HG03064 (cell line): ENCODE data around the gene RELN.
"Not testable (repeated sequence)": the region's sequence is repeated elsewhere in the genome, so short reads cannot be mapped to it uniquely, and the experiment has no call there.

Experiments
- ATAC-seq: cut with Tn5 transposase; IDR thresholded peaks from one replicate; pipeline ENCODE4 v1.9.1; 2021; ENCODE audit warnings: low read depth; ENCODE audit not compliant: unreplicated experiment

The RELN gene

DNA sequence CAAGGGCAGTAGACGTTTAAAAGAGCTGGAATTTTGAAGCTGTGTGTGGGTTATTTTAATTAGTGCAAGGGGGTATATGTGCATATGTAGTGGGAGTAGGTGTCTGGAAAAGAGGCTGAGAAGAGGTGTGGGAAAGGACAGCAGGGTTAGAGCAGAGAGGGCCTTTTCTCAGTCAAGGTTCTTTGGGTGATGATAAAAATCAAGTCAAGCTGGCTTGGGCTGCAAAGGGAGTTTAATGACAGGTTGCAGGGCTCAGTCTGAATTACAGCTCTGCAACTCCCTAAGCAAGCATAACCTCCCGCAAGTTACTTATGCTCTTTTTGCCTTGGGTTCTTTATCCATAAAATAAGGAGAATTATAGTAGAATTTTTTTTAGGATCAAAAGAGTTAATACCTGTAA lies 83.5 kb downstream of the RELN start:
- no peak for ATAC-seq

DNA sequence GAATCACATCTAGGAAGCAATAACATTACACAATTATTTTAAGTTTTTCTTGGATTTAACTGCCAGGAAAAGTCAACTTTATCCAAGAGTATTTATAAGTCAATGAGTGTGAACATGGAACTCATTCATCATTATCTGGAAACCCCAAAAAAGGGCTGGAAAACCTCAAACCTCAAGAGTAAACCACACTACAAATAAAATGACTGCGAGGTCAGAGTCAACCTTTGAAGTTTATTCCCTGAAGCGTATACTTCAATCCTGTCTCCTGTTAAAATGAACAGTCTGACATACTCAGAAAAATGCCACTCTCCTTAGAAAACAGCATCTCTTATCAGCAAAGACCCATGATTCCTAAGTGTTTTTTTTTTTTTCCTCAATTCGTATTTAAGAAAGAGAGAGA lies 86.5 kb downstream of the RELN start:
- ATAC-seq: no peak

- not testable (repeated sequence) for ATAC-seq
These were observed 92.6 kb downstream of the RELN start for GRCh38 chr7:103896826-103897225.

GRCh38 chr7:103894656-103895596 lies 94.5 kb downstream of the RELN start:
- ATAC-seq: no peak

DNA sequence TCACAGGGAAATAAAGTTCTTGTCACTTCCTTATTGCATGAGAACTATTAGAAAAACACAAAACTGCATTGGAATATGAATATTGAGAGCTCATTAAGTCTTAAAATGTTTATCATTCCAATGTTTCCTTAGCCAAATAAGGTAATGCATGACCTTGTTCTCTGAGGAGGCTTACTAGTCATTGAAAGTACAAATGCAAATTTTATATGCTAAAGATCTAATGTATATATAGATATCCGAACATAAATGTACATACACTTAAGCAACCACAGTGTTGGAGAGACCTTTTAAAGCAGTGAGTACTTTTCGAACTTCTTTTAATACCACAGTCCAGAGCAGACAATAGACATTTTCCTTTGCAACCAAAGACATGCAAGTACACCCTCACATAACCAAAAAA lies 96.1 kb downstream of the RELN start:
- no peak for ATAC-seq

- ATAC-seq: no peak
These were observed 100.0 kb downstream of the RELN start for GRCh38 chr7:103889451-103889850.

- no peak for ATAC-seq
These were observed 100.8 kb downstream of the RELN start for GRCh38 chr7:103888603-103889153.

DNA sequence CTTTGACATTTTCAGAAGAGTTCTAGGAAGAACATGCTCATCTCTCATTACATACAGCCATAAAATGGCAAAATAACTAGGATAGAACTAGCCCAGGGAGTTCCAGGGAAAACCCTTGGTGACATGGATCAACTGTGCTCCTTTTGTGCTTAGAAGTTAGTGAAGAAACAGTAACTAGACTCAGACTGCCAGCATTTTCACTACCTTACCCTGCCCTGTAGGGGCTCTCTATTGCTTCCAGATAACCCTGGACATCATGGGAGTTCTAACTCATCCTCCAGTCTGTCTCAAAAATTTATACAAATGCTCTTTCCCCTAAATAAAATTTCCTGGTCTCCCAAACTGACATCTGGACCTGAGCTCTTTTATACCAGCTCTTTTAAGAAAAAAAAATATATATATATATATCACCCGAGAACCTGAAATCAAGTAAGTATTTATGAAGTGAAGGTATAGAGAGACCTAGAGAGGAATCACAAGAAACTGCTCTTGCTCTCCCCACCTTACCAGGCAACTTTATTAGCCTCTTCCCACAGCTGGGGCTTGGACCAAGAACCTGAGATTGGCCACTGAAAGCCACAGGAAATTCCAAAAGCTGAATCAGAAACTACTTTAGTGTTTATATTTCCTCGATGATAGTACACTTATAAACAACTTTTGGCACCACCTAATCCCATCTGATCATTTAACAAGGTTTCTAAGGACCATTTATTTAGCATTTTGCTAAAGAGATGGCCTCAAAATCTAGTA lies 101.4 kb downstream of the RELN start:
- ATAC-seq: no peak

DNA sequence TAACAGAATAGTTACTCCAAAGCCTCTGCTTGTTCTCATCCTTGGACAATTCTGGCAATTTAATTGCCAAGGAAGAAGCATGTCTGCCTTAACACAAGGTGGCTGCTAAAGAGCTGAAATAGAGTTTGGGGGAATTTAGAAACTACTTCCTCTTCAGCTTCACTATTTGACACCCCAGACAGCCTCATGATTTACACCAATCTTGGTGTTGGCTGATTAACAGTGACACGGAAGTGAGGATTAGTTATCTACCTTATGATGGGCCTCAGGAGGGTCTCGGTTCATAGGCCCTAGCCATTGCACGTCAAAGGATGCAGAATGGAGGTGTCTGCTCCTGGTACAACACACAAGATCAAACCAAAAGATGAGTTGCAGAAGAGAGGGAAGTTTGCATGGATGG lies 102.4 kb downstream of the RELN start:
- no peak for ATAC-seq

DNA sequence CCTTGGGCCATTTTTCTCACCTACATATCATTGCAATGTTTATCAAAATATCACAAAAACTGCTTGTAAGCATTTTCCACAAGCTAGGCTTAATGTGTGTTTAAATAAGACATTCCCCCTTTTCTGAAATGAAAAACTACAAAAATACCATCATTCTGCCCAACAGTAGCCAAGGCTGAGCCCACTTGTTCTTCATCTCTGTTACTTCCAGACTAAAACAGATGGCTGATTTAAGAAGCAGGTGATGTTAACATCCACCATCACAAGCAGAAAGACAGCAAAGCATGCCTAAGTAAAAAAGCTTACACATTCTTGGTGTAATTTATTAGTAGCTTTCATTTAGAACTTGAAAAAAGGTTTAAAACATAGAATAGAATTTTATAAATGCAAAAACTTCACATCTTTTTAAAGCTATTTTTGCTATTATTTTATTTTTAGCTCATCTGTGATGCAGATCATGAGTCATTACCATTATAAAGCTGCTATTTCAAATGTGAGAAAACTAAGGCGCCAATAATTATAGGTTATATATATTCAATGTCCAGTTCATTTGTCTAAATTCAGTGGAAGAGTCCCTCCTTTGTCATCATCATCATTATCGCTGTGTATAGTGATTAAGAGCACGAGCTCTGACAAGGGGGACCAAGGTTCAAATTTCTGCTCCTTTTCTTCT lies 109.4 kb downstream of the RELN start:
- ATAC-seq: no peak

DNA sequence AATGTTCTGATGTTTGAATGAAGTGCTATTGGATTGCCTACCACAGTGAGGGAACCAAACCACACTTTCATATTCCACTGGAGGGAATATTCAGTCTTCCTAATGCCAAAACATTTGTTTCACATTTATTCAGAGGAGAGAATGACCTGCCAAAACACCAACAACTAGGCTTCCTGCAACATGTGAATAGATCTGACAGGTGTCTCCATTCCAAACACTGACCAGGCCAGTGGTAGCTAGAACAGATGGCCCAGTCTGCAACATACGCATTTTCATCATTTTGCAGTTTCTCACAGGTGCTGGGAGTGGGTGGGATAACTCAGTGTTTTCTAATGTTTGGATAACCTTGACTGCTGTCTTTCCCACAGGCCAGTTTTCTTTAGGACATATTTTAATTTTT lies 110.0 kb downstream of the RELN start:
- no peak for ATAC-seq

DNA sequence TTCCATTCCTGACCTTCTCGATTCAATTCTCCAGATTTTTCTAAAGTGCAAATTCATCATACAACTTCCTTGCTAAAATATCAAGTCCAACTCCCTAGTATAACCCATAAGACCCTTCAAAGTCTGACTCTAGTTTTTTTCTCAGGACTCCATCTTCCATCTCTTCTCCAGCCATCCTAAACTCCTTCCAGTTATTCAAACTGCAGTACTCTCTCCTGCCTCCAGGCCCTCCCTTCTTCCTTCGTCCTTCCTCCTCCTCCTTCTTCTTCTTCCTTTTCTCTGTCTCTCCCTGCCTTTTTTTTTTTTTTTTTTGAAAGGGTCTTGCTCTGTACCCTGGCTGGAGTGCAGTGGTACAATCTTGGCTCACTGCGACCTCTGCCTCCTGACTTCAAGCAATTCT lies 111.9 kb downstream of the RELN start:
- ATAC-seq: no peak

DNA sequence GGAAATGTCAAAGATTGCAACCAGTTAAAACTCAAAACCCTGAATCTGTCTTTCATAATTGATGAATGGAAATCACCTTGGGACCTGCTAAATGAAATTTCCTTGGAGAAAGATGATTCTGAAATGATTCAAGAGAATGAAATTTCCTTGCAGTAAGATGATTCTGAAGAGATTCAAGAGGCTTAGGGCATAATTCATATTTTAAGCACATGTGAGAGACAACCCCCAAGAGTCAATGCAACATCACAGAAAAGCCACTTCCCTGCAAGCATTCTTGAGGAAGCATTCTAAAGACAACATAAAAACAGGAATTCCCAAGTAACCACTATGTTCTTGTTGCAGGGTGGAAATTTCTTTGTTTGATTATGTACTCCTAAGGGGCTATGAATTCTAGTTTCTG lies 113.7 kb downstream of the RELN start:
- no peak for ATAC-seq

- no peak for ATAC-seq
These were observed 118.0 kb downstream of the RELN start for GRCh38 chr7:103871473-103871872.

DNA sequence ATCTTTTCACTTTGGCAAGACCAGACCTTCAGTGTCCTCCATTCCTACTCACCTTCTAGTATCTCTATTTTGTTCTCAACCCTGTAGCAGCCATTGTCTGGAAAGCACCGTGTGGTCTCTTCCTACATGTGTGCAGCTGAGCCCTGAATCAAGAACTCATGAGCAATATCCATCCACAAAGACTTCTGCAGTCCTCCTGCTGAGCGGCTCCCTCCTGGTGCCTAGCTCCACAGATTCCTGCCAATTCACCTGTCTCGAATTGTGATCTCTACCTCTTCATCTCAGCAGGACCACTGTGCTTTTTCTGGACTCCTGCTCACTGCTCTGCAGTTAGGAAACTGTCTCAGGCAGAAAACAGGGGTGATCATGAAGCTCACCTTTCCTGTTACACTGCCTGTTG lies 118.8 kb downstream of the RELN start:
- ATAC-seq: no peak

DNA sequence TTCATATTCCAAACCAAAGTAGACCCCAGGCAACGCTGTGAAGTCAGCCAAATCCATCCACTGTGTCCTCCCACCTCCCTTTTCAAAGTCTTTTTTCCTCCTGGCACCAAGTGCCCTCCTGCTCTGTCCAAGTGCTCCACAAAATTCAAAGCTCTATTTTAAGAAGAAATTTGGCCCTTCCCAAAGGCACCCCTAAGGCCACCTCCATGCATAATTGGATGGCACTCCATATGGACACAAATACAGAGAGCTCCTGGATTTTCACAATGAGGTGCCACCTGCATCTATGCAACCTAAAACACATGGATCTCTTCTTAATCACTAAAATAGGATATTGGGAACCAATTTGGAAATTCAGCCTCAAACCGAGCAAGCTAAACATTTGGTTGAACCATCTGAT lies 121.6 kb downstream of the RELN start:
- no peak for ATAC-seq

GRCh38 chr7:103866919-103867318 lies 122.5 kb downstream of the RELN start:
- no peak for ATAC-seq

- no peak for ATAC-seq
These were observed 124.0 kb downstream of the RELN start for GRCh38 chr7:103865442-103865841.

DNA sequence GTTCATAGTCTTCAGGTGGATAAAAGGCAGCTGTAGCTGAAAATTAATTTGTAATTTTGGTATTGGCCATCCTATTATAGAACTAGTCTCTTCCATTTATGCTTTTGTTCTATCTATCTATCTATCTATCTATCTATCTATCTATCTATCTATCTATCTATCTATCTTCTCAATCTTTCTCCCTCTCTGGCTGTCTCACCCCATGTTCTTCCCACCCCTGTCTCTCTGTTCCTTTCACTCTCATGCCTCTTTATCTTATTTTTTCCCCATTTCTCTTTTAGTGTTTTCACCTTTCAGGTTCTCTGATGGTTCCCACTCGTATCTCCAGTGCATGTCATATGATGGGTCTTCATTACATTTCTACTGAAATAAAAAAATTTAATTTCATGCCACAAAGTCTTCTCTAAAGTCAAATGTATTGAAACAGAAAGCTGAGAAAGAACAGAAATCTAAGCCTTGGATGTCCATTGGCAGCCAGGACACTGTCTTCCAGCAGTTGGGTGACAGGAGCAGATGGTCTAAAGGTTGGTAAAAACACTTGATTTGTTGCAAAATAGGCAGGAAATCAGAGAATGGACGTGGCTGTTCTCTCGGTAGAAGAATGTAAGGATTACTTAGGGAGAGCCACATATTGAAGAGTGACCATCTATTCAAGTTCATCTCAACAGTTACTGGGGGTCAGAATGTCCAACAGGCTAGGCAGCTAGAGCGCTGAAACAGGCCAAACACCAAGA lies 127.0 kb downstream of the RELN start:
- ATAC-seq: no peak

DNA sequence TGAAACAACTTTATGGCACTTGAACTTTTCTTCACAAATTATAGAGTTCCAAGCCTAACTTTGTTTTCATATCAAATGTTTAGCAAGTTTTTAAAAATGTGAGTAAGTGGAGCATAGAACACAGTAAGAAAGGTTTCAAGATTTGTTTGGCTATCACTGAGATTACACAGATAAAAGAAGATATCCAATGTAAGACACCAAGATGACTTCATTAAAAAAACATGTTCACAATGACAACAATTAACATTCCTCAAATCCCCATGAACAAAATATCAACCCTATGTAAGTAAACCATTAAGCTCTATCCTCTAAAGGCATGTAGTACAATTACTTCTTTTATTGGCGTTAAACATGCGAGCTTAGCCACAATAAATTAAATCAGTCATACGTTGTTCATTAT lies 129.7 kb downstream of the RELN start:
- ATAC-seq: no peak
